H54 (cell line): ENCODE data around the gene JAZF1.
"Not testable (repeated sequence)": the region's sequence is repeated elsewhere in the genome, so short reads cannot be mapped to it uniquely, and the experiment has no call there.

Experiments used
- DNase-seq: peaks from one replicate; pipeline ENCODE4 v3.0.0; 2011; ENCODE audit warnings: low spot score, mixed read lengths; ENCODE audit not compliant: insufficient read length
- FAIRE-seq: peaks from 3 replicates; lab custom pipeline; 2011; peaks lifted over from hg19 to GRCh38; lab: Jason Lieb, UNC
- POLR2A ChIP-seq: IDR thresholded peaks from 2 replicates; pipeline ENCODE4 v1.6.1; 2011; ENCODE audit warnings: low read depth, mild to moderate bottlenecking, low read length

JAZF1 gene

DNA sequence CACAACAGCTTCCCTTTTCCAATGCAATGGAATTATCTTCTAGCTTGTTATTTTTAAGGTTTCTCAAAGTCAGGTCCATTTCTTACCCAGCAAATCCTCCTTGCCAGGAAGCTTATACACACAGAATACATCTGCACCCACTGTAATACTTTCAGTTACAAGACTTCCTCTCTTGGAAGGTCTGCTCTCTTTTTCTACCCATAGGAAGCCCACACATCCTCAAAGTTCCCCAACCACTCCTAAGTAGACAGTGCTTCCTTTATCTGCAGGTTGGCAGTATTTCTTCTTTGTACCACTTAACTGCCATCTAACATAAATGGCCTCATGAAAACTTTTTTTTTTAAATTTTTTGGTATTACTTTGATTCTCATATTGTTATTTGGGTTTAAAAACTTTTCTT, 285.0 kb downstream of the JAZF1 start:
- no peak for TF ChIP-seq POLR2A

GRCh38 chr7:27890205-27890849, 290.3 kb downstream of the JAZF1 start:
- DNase-seq (no peak), FAIRE-seq (peak; percentile 11)

More for the DNA sequence above, 285.0 kb downstream of the JAZF1 start:
- no peak for DNase-seq
- FAIRE-seq = no peak

GRCh38 chr7:27889800-27890199, 290.8 kb downstream of the JAZF1 start:
- FAIRE-seq (peak; percentile 36), DNase-seq (no peak)
- no peak for TF ChIP-seq POLR2A

More at GRCh38 chr7:27890205-27890849, 290.3 kb downstream of the JAZF1 start:
- TF ChIP-seq POLR2A = no peak

DNA sequence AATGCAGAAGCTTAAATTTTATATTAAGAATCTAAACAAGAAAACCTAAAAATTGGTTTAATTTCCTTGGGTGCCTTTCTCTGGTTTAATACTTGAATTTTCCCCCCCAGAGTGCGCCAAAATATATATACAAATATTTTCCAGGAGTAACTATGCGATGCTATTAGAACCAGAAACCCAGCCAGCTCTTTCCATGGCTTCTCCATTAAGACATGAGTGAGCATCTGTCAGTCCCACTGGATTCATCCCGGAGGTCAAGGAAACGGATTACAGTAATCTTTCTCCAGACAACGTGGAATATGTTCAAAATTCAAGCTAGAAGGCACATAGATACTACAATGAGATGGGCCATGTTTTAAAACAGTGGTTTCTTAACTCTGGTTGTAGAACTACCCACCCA, 291.9 kb downstream of the JAZF1 start:
- FAIRE-seq (no peak), DNase-seq (no peak)
- TF ChIP-seq POLR2A = no peak

DNA sequence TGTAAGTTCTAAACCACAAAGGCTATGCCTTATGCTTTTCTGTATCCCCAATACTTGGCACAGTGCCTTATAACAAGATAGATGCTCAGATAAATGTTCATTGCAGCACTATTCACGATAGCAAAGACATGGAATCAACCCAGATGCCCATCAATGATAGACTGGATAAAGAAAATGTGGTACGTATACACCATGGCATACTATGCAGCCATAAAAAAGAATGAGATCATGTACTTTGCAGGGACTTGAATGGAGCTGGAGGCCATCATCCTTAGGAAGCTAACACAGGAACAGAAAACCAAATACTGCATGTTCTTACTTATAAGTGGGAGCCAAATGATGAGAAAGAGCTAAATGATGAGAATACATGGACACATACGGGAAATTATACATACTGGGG, 293.9 kb downstream of the JAZF1 start:
- not testable (repeated sequence) for DNase-seq, FAIRE-seq

GRCh38 chr7:27885652-27886051, 294.9 kb downstream of the JAZF1 start:
- peak; percentile 43 for FAIRE-seq
- DNase-seq = no peak
- no peak for TF ChIP-seq POLR2A

- FAIRE-seq = no peak
- no peak for TF ChIP-seq POLR2A
- no peak for DNase-seq
These were observed 296.9 kb downstream of the JAZF1 start for GRCh38 chr7:27883696-27884095.

GRCh38 chr7:27876756-27877155, 303.8 kb downstream of the JAZF1 start:
- no peak for TF ChIP-seq POLR2A
- FAIRE-seq = no peak
- no peak for DNase-seq

DNA sequence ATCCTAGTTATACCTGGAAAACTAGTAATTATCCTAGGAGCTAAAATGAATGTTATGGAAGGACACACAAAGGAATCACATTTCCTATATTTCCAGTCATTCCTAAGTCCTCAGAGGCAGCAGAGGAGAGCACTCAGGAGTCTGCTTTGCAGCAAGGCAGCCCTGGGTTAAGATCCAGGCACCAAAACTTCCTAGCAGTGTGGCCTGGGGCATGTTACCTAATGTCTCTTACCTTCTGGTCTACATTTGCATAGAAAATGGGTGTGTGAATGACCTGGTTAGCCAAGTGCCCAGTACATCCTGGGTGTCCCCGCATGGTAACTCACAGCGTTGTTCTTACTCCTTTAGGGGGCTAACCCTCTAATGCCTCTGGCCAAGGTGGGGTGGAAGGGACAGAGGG, 304.8 kb downstream of the JAZF1 start:
- TF ChIP-seq POLR2A = no peak
- no peak for DNase-seq
- FAIRE-seq = no peak

DNA sequence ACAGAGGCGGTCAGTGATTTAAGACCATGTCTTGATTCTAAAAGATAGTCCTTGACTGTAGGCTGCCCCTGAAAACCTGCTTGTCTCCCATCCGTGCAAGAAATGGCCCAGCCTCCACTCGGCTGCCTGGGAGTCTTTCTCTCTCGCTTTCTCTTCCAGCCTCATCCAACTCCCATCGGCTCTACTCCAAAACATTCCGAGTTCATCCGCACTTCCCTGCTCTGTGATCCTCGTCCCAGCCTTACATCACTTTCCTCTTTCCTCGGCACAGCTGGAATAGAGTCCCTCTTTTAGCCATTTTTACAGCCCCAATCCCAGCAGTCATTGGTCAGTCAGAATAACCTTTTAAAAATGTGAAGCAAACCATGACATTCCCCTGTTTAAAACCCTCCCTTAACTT, 305.5 kb downstream of the JAZF1 start:
- no peak for DNase-seq
- TF ChIP-seq POLR2A = no peak
- no peak for FAIRE-seq

GRCh38 chr7:27873981-27874957, 306.3 kb downstream of the JAZF1 start:
- no peak for TF ChIP-seq POLR2A
- FAIRE-seq = peak; percentile 91
- peak; percentile 94 for DNase-seq

- TF ChIP-seq POLR2A = no peak
These were observed 308.0 kb downstream of the JAZF1 start for GRCh38 chr7:27872356-27873275.

DNA sequence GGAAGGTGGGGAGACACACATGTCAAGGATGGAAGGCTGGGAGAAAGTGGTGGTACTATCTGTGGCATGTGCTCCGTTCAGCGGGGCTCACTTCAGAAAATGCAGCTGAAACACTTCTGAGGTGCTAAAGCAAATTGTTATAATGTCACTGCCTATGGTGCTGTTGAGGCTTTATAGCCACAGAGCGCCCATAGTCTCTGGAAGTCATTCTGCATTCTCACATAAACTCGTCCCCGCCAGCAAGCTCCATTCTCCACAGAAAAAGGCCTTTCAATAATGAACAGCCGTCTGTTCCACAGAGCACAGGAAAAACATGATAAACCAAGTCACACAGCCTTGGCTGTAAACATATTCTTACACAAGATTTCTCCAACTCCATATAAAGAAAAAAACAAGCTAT, 308.7 kb downstream of the JAZF1 start:
- no peak for FAIRE-seq
- TF ChIP-seq POLR2A = no peak

More at GRCh38 chr7:27872356-27873275, 308.0 kb downstream of the JAZF1 start:
- DNase-seq = no peak
- FAIRE-seq = no peak

More for the DNA sequence above, 308.7 kb downstream of the JAZF1 start:
- no peak for DNase-seq
